NCI-H1417 treated with DMSO at 0.1 percent for 48 hours (cell line): ENCODE data around the gene TNS3.
A peak's percentile ranks its signal among the peaks of the same experiment; 100 is the strongest.
"Not testable (repeated sequence)": the region's sequence is repeated elsewhere in the genome, so short reads cannot be mapped to it uniquely, and the experiment has no call there.

ENCODE experiments used
- DNase-seq: peaks from one replicate; lab custom pipeline; 2025; lab: John Stamatoyannopoulos, UW

TNS3 gene

DNA sequence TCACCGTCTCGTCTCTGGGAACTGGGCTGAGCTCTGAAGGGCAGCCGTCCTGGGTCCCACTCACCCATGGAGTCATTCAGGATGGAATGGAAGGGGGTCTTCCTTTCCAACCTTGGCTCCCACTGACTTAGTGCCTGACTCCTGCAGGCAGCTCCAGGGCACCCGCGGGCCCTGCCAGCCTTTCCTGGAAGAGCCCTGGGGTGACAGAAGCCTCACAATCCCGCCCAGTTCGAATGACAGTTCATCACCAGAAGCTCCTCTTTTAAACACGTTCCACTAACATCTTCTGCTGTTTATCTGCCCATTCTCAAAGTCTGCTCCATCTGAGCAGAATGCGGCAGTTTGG, 110.6 kb downstream of the TNS3 start:
- no peak for DNase-seq

DNA sequence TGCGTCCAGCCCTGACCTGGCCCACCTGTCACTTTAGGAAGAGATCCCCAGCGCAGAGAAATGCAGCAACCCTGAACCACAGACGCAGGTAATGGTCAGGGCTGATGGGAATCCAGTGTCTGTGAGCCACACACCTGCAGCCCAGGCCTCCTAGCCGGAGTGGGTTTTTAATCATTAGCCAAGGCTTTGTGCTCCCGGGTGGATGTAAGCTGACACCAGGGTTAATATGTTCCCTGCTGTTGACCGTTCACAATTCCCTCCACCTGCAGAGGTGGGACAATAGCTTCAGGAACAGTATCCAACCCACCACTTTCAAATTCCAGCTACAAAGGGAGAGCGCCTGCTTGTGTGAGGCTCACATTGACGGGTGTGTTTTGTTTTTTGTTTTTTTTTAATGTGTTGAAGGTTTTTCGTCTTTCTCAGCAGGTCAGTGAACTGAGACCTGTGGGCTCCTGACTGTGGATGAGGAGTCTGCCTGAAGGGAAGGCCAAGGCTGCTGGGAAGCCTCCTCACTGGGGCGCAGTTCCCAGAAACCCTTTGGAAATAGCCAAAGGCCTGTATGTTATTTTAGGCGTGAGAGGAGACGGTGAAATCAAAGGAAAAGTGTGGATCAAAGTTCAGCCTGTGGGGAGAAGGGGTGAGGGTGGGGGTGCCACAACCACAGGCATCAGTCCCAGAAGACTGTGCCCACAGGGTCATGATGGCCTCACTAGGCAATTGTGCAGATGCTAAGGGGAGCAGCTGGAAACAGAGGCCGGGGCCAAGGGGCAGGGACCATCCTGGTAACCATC, 111.1 kb downstream of the TNS3 start:
- peak; percentile 88 for DNase-seq

DNA sequence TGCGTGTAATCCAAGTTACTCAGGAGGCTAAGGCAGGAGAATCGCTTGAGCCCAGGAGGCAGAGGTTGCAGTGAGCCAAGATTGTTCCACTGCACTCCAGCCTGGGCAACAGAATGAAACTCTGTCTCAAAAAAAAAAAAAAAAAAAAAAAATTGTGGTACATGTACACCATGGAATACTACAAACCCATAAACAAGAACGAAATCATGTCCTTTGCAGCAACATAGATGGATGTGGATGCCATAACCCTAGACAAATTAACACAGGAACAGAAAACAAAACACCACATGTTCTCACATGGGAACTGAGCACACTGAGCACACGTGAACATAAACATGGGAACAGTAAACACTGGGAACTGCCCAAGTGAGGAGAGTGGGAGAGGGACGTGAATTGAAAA, 112.1 kb downstream of the TNS3 start:
- DNase-seq, result not testable (repeated sequence)

DNA sequence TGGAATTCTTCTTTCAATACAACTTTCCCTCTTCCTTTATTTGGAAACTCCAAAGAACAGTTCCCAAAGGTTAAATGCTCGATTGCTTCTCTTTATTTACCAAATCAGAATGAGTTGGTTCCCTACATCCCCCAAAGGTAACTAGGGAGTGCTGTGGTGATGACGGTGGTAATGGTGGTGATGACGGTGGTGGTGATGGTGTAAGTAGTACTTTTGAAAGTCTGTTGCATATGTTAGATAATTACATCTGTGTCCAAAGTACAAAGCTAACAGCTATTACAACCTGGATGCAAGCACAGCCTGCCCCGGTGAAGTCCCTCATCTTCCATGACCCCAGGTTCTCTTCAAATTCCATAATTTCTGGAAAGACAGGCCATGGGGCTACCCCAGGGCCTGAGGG, 115.1 kb downstream of the TNS3 start:
- DNase-seq, result no peak

DNA sequence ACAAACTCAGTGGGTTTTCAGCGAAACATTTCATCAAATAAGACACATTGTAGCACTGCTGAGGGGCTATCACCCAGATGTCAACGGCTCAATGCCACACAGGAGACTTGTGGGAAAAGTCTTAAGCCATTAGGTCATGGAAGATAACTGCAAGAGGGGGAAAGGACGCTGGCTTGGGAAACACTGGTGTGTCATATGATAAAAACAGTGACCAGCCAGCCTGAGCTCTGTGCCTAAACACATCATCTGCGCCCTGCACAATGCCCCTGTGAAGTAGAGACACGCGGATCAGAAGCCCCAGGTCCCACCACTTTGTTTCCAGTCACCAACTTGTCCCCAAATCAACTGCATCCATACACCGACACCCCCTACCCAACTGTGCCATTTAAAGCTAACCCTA, 116.7 kb downstream of the TNS3 start:
- DNase-seq, result no peak

DNA sequence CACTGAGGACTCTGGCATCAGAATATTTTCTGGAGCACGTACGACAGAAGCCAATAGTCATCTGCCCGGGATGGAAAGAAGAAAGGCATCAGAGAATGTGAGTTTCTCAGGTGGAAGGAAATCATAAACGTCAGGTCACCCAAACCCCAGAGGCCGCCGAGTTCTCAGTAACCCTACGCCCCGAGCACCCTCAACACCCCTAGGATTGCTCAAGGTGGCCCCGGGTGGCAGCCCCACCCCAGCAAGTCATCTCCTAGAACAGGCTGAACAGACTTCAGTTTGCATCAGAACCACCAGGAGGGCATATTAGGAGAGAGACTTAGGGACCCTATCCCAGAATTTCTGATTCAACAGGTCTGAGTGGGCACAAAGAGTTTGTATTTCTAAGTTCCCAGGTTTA, 117.6 kb downstream of the TNS3 start:
- DNase-seq, result no peak

DNA sequence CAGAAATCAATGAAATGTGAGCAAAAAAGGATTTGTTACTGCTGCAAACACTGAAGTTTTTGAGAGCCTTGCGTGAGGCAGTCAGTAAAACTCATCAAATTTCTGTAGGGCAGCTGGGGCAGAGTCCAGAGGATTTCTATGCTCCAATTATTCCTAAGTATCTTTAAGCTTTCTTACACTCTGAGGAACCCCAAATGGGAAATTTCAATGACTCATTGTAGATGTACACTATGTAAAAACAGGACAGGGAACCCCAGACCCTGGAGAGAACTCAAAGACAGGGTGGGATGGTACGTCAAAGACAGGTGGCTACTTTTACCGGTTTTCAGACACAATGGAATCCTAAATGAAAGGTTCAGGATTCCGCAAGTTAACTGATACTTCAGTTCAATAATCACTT, 120.2 kb downstream of the TNS3 start:
- no peak for DNase-seq

DNA sequence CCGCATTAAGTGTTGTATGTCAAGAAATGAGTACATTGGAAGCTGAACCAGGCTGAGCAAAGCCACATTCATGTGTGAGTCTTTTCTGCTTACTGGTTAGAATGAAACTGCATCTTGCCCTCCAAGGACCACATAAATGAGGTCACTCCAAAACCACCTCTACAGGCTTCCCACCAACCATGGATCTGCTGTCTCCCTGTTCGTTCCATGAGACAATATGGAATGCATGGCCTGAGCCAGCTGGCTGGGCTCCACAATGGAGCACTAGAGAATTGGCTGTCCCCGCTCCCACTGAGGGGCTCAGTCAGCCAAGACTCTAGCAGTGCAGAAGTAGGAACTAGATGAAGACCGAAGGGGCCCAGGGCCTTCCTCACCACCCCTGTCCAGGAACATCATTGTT, 120.8 kb downstream of the TNS3 start:
- DNase-seq, result no peak

DNA sequence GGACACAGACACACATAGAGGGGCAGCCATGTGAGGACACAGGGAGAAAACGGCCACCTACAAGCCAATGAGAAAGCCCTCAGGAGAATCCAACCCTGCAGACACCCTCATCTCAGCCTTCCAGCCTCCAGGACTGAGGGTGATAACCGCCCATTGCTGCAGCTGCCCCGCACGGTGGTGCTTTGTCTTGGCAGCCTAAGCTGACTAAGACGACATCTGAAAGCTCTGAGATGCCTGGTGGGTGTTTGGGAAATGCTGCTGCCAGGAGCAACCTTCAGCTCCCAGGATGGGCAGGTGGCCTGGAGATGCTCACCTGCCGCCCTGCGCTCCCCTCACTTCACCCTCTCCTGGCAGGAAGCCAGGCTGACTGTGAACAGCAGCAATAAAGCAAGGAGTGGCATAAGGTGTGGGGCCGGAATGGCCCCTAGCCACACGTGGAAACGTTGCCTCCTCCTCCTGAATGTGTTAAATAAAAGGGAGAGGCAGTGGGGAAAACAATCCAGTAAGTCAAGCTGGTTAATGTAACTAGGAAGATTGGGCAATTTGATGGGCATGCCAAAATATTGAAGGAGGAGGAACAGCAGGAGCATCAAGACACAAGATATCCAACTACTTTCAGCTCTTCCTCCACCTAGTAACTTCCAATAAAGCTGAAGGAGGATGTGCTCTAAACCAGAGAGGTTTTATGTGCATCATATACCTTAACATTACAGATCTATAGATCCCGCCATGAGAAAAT, 121.5 kb downstream of the TNS3 start:
- DNase-seq, result peak; percentile 75

DNA sequence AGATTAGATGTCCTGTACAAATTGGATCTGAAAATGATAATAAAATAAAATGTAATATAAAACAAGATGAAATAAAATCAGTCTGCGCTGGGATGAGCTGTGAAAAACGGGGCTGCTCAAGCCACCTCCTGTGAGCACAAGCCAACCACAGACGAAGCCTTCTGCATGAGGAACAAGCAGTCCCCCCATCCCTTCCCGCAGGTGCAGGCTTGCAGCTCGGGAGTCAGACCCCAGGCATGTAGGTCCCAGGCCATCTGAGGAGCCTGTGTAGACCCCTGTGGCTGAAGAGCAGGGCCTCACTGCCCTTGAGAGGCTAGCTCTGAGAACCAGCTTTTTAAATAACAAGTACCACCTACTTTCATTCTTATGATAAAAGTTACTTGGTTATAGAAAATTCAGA, 123.4 kb downstream of the TNS3 start:
- no peak for DNase-seq

DNA sequence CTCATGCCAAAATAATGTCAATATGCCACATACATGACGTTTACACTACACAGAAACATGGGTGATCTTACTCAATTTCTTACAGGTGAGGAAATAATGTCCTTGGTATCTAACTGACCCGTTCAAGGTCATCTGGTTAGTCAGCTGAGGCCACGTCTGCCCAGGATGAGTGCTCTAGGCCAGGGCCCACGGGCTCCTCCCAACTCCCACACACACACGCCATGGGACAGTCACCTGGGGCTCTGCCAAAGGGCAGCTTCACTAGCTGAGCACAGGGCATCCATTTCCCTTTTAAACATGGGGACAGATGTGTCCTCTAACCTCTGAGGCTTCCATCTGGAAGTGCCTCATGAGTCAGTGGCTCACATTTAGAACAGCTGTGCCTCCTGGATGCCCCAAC, 123.9 kb downstream of the TNS3 start:
- DNase-seq, result no peak

DNA sequence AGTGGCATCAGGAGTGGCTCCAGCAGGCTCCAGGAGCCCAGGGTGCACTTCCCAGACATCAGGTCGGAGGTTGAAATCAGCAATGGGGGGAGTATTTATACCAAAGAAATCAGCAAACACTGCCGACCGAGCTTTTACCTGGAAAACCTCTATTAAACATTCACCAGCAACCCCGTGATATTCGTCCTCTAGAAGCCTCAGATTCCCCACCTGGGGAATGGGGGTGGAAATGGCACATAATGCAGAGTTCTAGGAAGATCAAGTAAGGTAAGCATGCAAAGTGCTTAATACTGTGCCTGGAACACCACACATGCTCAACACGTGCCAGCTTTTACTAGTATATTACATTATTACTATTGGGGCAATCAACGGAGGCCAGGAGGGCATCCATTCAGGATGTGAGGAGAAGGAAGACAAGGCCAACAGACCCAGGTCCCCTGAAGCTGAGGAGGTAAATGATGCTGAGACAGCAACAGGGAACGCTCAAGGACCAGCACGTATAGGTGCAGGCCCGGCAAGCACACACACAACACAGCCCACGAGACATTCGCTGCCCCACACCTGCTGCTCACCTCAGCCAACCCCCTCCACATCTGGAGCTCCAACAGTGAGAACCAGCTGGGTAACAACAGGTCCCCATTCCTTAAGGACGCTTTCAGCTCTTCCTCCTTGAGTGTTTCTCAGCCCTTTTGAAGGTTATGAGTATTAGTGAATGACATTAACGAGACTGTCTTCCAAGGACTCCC, 125.5 kb downstream of the TNS3 start:
- DNase-seq, result no peak

DNA sequence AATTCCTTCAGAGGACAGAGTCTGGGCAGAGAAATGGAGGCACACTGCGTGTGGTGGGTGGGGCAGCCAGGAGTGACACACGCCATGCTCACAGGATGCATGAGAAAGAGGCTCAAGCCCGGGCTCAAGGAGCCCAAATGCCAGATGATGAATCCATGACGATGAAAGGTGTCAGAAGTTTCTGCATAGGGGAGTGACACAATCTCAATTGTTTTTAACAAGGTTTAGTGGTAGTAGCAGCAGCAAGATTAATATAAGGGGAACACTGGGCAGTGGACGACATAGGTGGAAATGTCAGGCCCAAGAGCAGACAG, 126.1 kb downstream of the TNS3 start:
- DNase-seq, result no peak

DNA sequence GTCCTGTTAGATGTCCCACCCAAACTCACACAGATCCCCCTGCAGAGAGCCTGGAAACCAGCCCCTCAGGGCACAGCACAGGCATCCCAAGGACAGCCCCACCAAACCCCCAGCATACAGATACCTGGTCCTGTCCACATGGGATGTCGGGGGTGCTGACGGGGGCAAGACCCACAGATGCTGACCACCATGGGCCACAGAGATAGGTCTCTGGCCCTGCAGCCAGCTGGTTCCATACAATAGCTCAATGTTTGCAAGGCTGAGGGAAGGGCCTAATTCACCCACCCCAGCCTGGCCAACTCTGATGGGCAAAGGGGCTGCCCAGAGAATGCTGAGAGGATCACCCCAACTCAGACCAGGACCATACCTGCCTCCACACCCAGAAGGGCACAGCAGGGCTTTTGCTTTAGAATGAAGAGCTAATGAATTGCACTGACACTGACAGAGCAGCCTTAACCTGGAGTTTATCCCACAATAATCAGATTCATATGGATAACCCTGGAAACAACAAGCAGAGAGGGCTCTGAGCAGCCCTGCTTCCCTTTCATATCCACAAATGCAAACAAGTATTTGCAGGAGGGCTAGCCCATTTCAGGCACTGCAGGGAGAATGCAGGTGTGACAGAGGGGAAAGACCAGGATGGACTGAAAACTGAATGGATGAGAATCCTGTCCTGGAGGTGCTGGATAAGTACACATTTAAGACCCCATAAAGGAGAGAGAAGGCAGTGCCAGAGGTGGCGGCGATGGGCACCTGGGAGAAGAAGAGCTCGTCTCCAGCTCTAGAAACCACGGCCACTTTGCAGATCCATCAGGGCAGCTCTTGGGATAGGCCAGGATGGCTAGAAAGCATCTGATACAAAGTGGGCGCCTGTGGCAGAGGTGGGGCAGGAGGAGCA, 126.7 kb downstream of the TNS3 start:
- DNase-seq, result no peak

DNA sequence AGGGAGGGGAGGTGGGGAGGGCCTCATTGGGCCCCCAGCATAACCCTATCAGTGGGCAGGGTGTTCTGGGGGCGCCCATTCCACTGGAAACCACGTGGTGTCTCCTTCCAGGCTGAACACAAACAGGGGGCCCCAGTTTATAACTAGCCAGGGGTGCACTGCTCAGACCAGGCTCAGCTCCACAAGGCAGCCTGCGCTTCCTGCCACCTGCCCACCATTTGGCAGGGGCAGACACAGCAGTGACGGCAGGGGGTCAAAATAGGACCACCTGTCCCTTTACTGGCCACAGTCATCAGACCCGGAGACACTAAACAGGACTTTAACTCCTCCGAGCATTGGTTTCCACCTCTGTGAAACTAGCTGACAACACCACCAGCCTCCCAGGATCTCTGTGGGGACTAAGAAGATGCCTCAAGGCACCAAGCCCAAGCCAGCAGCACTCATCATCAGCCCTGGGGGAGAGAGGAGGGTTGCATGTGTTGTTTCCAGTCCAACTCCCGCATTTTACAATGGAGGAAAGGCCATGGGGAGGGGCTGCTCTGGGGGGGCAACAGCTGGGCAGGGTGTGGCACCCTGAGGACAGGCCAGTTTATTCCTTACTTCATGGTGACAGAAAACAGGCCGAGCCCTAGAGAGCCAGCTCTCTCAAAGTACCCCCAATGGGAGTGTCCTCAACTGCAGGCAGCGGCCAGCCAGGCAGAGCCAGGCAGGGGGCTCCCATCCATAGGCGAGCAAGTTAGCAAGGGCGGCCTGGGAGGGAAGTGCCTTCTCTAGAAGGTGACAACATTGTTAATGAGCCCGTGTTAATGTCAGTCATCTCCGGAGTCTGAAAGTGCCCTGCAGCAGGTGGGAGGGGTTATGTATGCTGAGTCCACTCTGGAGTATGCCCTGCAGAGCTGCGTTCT, 127.6 kb downstream of the TNS3 start:
- DNase-seq, result no peak

DNA sequence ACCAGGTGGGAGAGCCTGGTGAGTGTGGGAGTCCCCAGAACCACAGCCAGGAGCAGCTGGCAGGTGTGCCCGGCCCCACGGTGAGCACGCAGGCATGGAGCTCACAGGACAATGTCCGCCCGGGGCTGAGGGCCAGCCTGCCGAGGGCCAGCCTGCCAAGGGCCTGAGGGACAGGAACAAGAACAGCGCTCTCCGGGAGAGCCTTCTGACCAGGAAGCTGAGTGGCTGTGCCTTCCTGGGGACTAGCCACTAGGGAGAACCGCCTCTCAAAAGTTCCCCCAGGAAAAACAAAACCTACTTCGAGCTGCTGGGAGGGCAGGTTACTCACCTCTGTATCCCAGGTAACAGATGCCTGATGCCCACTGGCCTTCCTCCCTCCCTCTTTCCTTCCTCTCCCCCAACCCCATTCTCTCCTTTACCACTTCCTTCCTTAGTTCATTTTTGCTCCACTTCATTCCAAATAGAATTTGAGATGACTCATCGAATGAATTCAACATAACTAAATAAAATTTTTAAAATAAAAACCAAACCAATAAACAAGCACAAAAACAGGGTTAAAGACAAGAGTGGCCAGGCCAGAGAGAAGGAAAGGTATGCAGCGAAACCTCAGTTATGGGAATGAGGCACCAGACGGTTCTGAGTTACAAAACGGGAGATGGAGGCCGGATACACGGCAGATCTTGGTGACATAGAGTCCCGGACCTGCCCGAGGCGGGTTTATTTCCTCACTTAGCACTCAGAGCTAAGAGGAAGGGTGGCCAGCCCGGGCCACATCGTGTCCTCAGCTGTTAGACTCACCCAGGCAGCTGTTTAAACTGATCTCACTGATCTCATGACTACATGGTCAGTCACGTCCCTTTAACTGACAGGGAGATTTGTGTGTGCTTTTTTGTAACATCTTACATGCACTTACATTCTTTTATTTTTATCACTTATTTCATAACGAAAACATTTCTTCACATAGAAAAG, 128.5 kb downstream of the TNS3 start:
- no peak for DNase-seq

DNA sequence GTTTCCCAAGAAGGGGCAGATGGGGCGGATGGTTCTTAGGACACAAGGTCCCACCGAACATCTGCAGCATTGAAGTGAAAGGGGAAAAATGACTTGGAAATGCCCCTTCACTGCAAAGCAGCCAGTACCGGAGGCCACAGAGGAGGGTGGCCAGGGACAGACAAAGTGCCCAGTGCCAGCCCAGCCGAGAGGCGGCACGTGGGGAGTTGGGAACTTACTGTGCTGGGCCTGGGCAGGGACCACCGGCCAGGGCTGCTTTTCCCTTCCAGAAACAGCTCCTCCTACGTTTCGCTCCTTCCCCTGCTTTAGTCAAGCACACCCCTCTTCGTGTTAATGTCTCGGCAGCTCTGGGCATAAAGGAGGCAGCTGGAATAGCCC, 129.2 kb downstream of the TNS3 start:
- no peak for DNase-seq

DNA sequence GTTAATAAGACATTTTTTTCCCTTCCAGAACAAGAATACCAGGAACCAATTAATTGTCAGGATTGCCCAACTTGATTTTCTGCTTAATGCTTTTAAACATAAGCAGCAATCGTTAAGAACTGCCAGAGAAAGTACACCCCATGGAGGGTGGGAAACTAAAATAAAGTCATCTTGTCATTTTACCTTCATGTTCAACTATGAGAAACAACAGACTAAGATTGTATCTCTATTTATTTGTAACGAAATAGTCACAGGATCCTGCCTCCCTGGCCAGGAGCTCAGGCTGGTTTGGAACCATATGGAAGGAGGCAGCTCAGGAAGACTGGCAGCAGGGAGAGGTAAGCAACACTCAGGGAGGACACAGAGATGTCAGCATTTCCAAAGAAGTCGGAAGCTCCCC, 129.6 kb downstream of the TNS3 start:
- DNase-seq, result no peak

DNA sequence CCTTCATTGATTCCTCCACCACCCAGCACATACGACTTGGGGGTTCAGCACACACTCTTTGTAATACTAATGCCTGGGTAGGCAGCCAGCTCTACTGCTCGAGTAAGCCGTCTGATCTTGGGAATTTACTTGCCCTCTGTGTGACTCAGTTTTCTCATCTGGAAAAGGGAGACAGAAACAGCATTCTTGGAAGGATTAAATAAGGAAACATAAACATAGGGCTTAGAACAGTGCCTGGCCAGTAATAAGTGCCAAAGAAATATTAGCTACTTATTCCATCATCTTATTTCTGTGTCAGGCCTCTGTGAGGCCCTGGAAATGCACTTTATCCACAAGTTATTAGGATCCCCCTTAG, 130.1 kb downstream of the TNS3 start:
- DNase-seq, result no peak
